Measurements from ENCODE around the gene POLR3G. TPM values are rescaled to one million over a fixed set of nuclear protein-coding genes. Genes with fewer than 3 reads are reported as not detected.

The POLR3G gene
- polyA plus RNA-seq, 1 donor from 2014 or later = 2.7 TPM

DNA sequence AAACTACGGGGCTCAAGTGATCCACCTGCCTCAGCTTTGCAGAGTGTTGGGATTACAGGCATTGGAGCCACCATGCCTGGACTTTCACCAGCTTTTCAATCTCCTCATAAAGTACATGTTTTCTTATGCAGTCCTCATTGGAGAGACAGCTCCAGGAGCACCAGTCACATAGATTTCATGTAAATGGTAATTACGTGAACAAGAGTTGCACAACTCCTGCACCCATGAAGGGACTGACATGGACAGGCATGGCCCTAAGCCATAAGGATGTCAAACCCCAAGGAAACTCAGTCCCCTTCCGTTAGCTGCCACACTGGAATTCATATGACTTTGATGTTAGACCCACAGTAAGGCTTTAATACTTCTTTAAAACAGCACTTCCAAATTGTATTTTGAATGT is 76.3 kb downstream of the POLR3G start:
- no peak for TF ChIP-seq EP300 (conservative IDR thresholded peaks at IDR 0.05; ENCODE audit: poor library complexity, severe bottlenecking)
- TF ChIP-seq EZH2 (IDR thresholded peaks at IDR 0.05; ENCODE audit: borderline replicate concordance, insufficient read depth, low read length, poor library complexity, severe bottlenecking) = no peak
- TF ChIP-seq POLR2AphosphoS5 (IDR thresholded peaks at IDR 0.05) = no peak
- TF ChIP-seq RAD21 (conservative IDR thresholded peaks at IDR 0.05) = no peak
- no peak for TF ChIP-seq SMC3 (conservative IDR thresholded peaks at IDR 0.05; ENCODE audit: poor library complexity)
- no peaks in the 10 kb centered on the region for H3F3A ChIP-seq (ENCODE audit: insufficient read depth, low read length, poor library complexity, severe bottlenecking)
- H3K9me2 ChIP-seq (ENCODE audit: insufficient read depth, low read length) = no peaks in the 10 kb centered on the region
- H2AFZ ChIP-seq (ENCODE audit: low read depth, low read length) = no peak overlapping the region
- no peak overlapping the region for H3K4me2 ChIP-seq (ENCODE audit: low read length)
- H3K36me3 ChIP-seq (ENCODE audit: insufficient read depth, low read length) = no peaks in the 10 kb centered on the region
- no peaks in the 10 kb centered on the region for H4K20me1 ChIP-seq (ENCODE audit: insufficient read depth)
- H3K9me3 ChIP-seq (ENCODE audit: low read length) = no peaks in the 10 kb centered on the region
- H3K27ac ChIP-seq (ENCODE audit: low read length) = no peak overlapping the region
- H3K27me3 ChIP-seq (ENCODE audit: insufficient read depth, low read depth, low read length) = no peaks in the 10 kb centered on the region
- H3K79me2 ChIP-seq (replicated peaks; ENCODE audit: insufficient read depth, low read length) = no peaks in the 10 kb centered on the region
- H3K4me3 ChIP-seq (ENCODE audit: low read length) = no peak overlapping the region
- no peak overlapping the region for H3K9ac ChIP-seq (ENCODE audit: low read length)

- Histone ChIP-seq H3K4me3 (ENCODE audit: low read length) (no peak overlapping the region), H3K27ac (ENCODE audit: low read length) (no peak overlapping the region), H2AFZ (ENCODE audit: low read depth, low read length) (no peak overlapping the region), H3K9me3 (ENCODE audit: low read length) (no peaks in the 10 kb centered on the region), H3K27me3 (ENCODE audit: insufficient read depth, low read depth, low read length) (no peaks in the 10 kb centered on the region), H3K4me2 (ENCODE audit: low read length) (no peak overlapping the region), H3K9ac (ENCODE audit: low read length) (no peak overlapping the region), H3K9me2 (ENCODE audit: insufficient read depth, low read length) (no peaks in the 10 kb centered on the region), H3K79me2 (replicated peaks; ENCODE audit: insufficient read depth, low read length) (no peaks in the 10 kb centered on the region), H3K36me3 (ENCODE audit: insufficient read depth, low read length) (no peaks in the 10 kb centered on the region), H4K20me1 (ENCODE audit: insufficient read depth) (no peaks in the 10 kb centered on the region), H3F3A (ENCODE audit: insufficient read depth, low read length, poor library complexity, severe bottlenecking) (no peaks in the 10 kb centered on the region)
- TF ChIP-seq REST (IDR thresholded peaks at IDR 0.05; ENCODE audit: borderline replicate concordance) = no peak
- TF ChIP-seq MXI1 (conservative IDR thresholded peaks at IDR 0.05; ENCODE audit: poor library complexity, severe bottlenecking) = no peak
- TF ChIP-seq EP300 (conservative IDR thresholded peaks at IDR 0.05; ENCODE audit: poor library complexity, severe bottlenecking) = no peak
- TF ChIP-seq POLR2AphosphoS5 (IDR thresholded peaks at IDR 0.05) = no peak
- TF ChIP-seq TAF1 (IDR thresholded peaks at IDR 0.05; ENCODE audit: low read depth) = no peak
Measured at GRCh38 chr5:90551376-90551775, 76.7 kb downstream of the POLR3G start.

DNA sequence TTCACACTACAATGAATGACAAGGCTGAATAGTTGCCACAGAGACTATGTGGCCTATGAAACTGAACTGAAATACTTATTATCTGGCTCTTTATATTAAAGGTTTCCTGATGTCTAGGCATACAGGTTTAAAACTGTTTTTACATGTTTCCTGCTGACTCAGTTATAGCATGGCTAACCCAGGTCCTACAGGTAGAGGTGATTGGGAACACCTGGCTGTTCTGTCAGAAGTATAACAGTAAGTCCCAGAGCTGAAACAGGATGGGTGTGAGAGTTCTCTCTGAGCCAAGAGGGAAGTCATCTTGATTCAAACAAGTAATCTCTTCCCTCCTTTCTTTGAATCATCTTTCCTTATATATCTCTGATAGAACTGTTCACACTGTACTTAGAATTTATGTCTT is 79.0 kb downstream of the POLR3G start:
- no peaks in the 10 kb centered on the region for H3K9me2 ChIP-seq (ENCODE audit: insufficient read depth, low read length)
- no peaks in the 10 kb centered on the region for H3K36me3 ChIP-seq (ENCODE audit: insufficient read depth, low read length)
- no peak overlapping the region for H3K27ac ChIP-seq (ENCODE audit: low read length)
- no peak overlapping the region for H3K4me3 ChIP-seq (ENCODE audit: low read length)
- TF ChIP-seq EP300 (conservative IDR thresholded peaks at IDR 0.05; ENCODE audit: poor library complexity, severe bottlenecking) = no peak
- H2AFZ ChIP-seq (ENCODE audit: low read depth, low read length) = no peak overlapping the region
- peaks cover 19% of the 10 kb centered on the region for H3K27me3 ChIP-seq (ENCODE audit: insufficient read depth, low read depth, low read length)
- H3K9ac ChIP-seq (ENCODE audit: low read length) = no peak overlapping the region
- H3F3A ChIP-seq (ENCODE audit: insufficient read depth, low read length, poor library complexity, severe bottlenecking) = no peaks in the 10 kb centered on the region
- no peaks in the 10 kb centered on the region for H3K79me2 ChIP-seq (replicated peaks; ENCODE audit: insufficient read depth, low read length)
- no peaks in the 10 kb centered on the region for H4K20me1 ChIP-seq (ENCODE audit: insufficient read depth)
- no peak overlapping the region for H3K4me2 ChIP-seq (ENCODE audit: low read length)
- H3K9me3 ChIP-seq (ENCODE audit: low read length) = no peaks in the 10 kb centered on the region

Data from neural cell (in vitro differentiated cells).